Measurements from ENCODE around the gene GLP1R.

Gene GLP1R

DNA sequence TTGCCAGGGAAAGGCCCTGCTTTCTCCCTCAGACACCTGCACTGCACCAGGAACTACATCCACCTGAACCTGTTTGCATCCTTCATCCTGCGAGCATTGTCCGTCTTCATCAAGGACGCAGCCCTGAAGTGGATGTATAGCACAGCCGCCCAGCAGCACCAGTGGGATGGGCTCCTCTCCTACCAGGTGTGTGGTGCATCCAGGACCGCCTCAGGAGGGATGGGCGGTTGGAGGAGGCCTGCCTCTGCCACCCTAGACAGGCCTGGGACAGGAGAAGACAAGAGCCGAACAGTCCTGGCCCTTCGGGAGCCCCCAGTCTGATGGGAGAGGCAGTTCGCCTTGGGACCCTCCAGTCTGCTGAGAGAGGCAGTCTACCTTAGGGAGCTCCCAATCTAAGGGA, 24.2 kb downstream of the GLP1R start:
- no peak for DNase-seq (ENCODE audit: low read depth)
- TF ChIP-seq, protein P1, sequence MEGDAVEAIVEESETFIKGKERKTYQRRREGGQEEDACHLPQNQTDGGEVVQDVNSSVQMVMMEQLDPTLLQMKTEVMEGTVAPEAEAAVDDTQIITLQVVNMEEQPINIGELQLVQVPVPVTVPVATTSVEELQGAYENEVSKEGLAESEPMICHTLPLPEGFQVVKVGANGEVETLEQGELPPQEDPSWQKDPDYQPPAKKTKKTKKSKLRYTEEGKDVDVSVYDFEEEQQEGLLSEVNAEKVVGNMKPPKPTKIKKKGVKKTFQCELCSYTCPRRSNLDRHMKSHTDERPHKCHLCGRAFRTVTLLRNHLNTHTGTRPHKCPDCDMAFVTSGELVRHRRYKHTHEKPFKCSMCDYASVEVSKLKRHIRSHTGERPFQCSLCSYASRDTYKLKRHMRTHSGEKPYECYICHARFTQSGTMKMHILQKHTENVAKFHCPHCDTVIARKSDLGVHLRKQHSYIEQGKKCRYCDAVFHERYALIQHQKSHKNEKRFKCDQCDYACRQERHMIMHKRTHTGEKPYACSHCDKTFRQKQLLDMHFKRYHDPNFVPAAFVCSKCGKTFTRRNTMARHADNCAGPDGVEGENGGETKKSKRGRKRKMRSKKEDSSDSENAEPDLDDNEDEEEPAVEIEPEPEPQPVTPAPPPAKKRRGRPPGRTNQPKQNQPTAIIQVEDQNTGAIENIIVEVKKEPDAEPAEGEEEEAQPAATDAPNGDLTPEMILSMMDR (conservative IDR thresholded peaks at IDR 0.05; ENCODE audit: control insufficient read depth, insufficient read depth, low read depth, low read length) = no peak
- H3K4me3 ChIP-seq (ENCODE audit: control insufficient read depth, low read depth, low read length) = no peak overlapping the region

GRCh38 chr6:39073471-39074355, 25.1 kb downstream of the GLP1R start:
- DNase-seq (ENCODE audit: low read depth) = no peak
- H3K4me3 ChIP-seq (ENCODE audit: control insufficient read depth, low read depth, low read length) = no peak overlapping the region
- TF ChIP-seq, protein P1 (conservative IDR thresholded peaks at IDR 0.05; ENCODE audit: control insufficient read depth, insufficient read depth, low read depth, low read length) = no peak

DNA sequence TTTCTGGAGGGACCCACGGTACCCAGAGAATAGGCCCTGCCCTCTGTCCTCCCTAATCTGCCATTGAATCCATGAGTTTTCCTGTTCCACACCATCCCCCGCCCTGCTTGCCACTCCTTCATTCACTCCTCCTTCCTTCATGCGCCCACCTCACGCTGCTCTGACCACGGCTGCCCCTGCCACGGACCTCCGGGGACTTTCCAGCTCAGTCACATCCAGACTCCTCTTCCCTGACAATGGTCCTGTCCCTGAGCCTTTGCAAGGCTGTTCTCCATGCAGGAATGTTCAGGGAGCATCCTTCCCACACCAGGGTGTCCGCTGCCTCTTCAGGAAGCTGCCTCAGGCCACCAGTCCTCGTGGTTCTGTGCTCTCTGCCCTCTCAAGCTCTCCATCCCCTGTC, 25.9 kb downstream of the GLP1R start:
- TF ChIP-seq, protein P1 (conservative IDR thresholded peaks at IDR 0.05; ENCODE audit: control insufficient read depth, insufficient read depth, low read depth, low read length) = no peak
- H3K4me3 ChIP-seq (ENCODE audit: control insufficient read depth, low read depth, low read length) = no peak overlapping the region
- DNase-seq (ENCODE audit: low read depth) = no peak

GRCh38 chr6:39075010-39075686, 26.6 kb downstream of the GLP1R start:
- no peak overlapping the region for H3K4me3 ChIP-seq (ENCODE audit: control insufficient read depth, low read depth, low read length)
- TF ChIP-seq, protein P1 (conservative IDR thresholded peaks at IDR 0.05; ENCODE audit: control insufficient read depth, insufficient read depth, low read depth, low read length) = no peak
- no peak for DNase-seq (ENCODE audit: low read depth)

- TF ChIP-seq, protein P1 (conservative IDR thresholded peaks at IDR 0.05; ENCODE audit: control insufficient read depth, insufficient read depth, low read depth, low read length) = no peak
Observed at GRCh38 chr6:39075807-39076622, 27.4 kb downstream of the GLP1R start.

More at GRCh38 chr6:39075807-39076622, 27.4 kb downstream of the GLP1R start:
- DNase-seq (ENCODE audit: low read depth) = no peak
- H3K4me3 ChIP-seq (ENCODE audit: control insufficient read depth, low read depth, low read length) = no peak overlapping the region
